GM06990 (cell line): ENCODE data around the gene COL6A3.

Source experiments
- DNase-seq: peaks from one replicate; pipeline ENCODE4 v3.0.0-alpha.2; 2011; ENCODE audit not compliant: insufficient read length; ENCODE audit errors: extremely low read depth
- H3K27me3 ChIP-seq: replicated peaks from 2 replicates; pipeline ENCODE4 v1.6.0; 2011; ENCODE audit warnings: low read length; ENCODE audit not compliant: control insufficient read depth, insufficient read depth
- H3K36me3 ChIP-seq: 2 replicates; pipeline ENCODE4 v1.5.1; 2011; ENCODE audit warnings: low read length; ENCODE audit not compliant: control insufficient read depth, insufficient read depth
- H3K4me3 ChIP-seq: replicated peaks from 2 replicates; pipeline ENCODE4 v1.5.1; 2011; ENCODE audit warnings: low read depth, mild to moderate bottlenecking, control low read depth, low read length
- CTCF ChIP-seq: IDR thresholded peaks from 2 replicates; pipeline ENCODE4 v1.5.1; 2011; ENCODE audit warnings: low read length, control low read depth, mild to moderate bottlenecking, inconsistent platforms; ENCODE audit not compliant: insufficient read depth, poor library complexity, severe bottlenecking

COL6A3 gene

DNA sequence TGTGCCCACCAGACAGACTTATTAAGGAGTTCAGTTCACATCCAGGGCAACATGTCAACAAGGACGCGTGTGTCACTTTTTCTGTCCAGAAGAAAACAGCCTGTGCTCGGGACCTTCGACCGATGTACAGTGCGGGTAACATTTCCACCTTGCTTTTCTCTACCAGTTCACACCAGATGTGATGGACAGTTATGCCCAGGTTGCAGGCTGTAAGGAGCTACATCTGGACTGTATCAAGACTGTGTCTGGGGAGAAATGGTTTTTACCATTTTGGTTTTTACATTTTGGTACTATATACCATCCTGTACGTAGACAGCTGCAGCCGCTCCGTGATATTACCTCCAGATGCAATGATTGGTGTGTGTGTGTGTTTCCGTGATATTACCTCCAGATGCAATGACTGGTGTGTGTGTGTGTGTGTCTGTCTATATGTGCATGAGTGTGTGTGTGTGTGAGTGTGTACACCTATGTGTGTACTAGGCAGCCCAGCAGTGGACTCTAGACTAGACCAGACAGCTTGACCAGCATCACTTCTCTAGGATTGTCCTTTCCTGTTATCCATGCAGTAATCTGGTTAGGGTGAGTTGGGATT lies 118.0 kb downstream of the COL6A3 start:
- no peak for TF ChIP-seq CTCF
- no peak for DNase-seq
- Histone ChIP-seq H3K27me3 (no peaks in the 10 kb centered on the region), H3K4me3 (no peak overlapping the region), H3K36me3 (no peaks in the 10 kb centered on the region)

DNA sequence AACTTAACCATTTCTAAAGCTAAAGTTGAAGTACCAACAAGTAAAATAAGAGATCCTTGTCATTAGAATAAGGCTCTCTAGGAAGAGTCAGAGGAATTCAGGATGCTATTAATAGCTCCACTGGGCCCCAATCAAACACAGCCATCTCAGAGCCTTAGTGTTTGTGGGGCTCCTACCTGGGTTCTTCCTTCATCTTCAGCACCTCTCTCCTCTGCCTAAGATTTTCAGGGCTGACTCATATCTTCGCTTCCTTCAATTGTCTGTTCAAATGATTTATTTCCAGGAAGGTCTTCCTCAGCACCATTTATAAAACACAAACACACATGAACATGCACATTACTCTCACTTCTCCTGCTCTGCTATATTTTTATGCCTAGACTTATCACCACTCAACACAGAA lies 119.5 kb downstream of the COL6A3 start:
- no peak for DNase-seq
- no peak for TF ChIP-seq CTCF
- H3K27me3 ChIP-seq: no peaks in the 10 kb centered on the region; the same call in 1 of the 2 replicates
- H3K4me3 ChIP-seq: no peak overlapping the region
- H3K36me3 ChIP-seq: no peaks in the 10 kb centered on the region

- H3K27me3 ChIP-seq: no peaks in the 10 kb centered on the region; the same call in 1 of the 2 replicates
- no peak overlapping the region for H3K4me3 ChIP-seq
- TF ChIP-seq CTCF: no peak
- H3K36me3 ChIP-seq: no peaks in the 10 kb centered on the region
- no peak for DNase-seq
Observed at GRCh38 chr2:237293978-237294377, 120.0 kb downstream of the COL6A3 start.

DNA sequence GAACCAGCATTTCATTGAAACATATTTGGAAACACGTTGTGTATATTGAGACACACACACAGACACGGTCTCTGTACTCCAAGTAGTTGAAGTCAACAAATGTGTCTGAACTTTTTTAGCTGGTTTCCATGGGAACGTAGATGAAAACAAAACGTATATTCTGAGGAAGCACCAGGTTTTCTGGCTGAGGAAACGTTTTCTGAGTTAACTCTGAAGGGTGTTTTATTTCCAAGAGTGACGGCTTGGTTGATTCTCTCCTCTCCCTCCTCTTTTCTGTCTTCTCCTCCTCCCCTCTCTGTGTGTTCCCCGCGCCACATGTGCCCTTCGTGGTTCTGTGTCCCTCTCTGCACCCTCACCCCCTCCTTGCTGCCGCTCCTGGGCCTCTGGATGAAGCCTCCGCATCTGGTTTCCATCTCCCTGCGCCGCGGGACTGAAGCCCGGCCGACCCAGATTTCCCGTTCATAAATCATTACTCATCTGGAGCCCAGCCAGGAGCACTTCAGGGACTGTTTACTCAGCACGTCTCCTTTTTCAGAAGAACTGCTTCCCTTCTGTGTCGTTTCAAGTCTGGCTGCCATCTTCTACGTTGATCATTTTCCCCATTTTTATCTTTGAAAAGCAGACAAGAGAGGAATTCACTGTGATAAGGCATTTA lies 122.7 kb downstream of the COL6A3 start:
- DNase-seq: no peak
- H3K36me3 ChIP-seq: no peaks in the 10 kb centered on the region

DNA sequence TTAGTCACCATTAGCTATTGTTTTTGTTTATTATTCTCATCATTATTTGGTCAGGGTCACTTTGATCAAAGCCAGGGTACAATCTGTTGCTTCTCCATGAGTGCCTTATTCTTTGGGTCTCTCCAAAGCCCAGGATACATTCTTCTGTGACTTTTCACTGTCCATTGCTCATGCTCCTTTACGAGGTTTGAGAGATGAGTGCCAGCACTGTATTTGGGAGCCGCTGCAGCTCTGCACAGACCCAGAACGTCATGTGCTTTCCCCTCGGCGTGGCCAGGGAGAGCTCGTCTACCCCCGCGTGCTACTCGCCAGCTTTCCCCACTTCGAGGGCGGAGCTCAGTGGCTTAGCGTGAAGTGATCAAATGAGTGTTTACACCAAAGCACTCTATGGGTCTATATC lies 123.7 kb downstream of the COL6A3 start:
- H3K36me3 ChIP-seq: no peaks in the 10 kb centered on the region
- no peaks in the 10 kb centered on the region; the same call in 1 of the 2 replicates for H3K27me3 ChIP-seq
- no peak overlapping the region for H3K4me3 ChIP-seq
- no peak for DNase-seq
- TF ChIP-seq CTCF: no peak

More for the DNA sequence above, 122.7 kb downstream of the COL6A3 start:
- no peak overlapping the region for H3K4me3 ChIP-seq
- TF ChIP-seq CTCF: no peak
- H3K27me3 ChIP-seq: no peaks in the 10 kb centered on the region; the same call in 1 of the 2 replicates
